Liver (tissue), 9 donors: ENCODE measurements around the gene P2RY13. TPM values are rescaled to one million over a fixed set of nuclear protein-coding genes. Genes with fewer than 3 reads are reported as not detected.

Experiments
- DNase-seq: peaks from one replicate; pipeline ENCODE4 v3.0.0-alpha.2; 2017; ENCODE audit warnings: low spot score
- H3K27ac ChIP-seq, 2 donors: one replicate each; pipeline ENCODE4 v1.7.0; 2013; ENCODE audit warnings: inconsistent platforms in 2 of 2, low read length in 2 of 2, control low read depth in 1 of 2, low read depth in 1 of 2, mild to moderate bottlenecking in 1 of 2
- H3K27me3 ChIP-seq, 4 donors: one replicate each; pipeline versions ENCODE4 v1.6.1 to v1.7.0; 2013; ENCODE audit warnings: low read length in 3 of 4, inconsistent platforms in 1 of 4, mild to moderate bottlenecking in 1 of 4, moderate library complexity in 1 of 4; ENCODE audit not compliant: control insufficient read depth in 4 of 4, insufficient read depth in 4 of 4
- H3K36me3 ChIP-seq, 4 donors: one replicate each; pipeline versions ENCODE4 v1.6.1 to v1.7.0; 2013; ENCODE audit warnings: low read length in 3 of 4, mild to moderate bottlenecking in 3 of 4, low read depth in 1 of 4, moderate library complexity in 1 of 4; ENCODE audit not compliant: control insufficient read depth in 4 of 4, insufficient read depth in 3 of 4
- H3K4me1 ChIP-seq, 4 donors: one replicate each; pipeline versions ENCODE4 v1.6.1 to v1.7.0; 2013; ENCODE audit warnings: low read length in 3 of 4, mild to moderate bottlenecking in 3 of 4, moderate library complexity in 1 of 4; ENCODE audit not compliant: control insufficient read depth in 4 of 4, insufficient read depth in 4 of 4
- H3K4me3 ChIP-seq, 3 donors: one replicate each; pipeline versions ENCODE4 v1.6.1 to v1.7.0; 2013; ENCODE audit warnings: low read length in 3 of 3, control low read depth in 1 of 3, low read depth in 1 of 3, mild to moderate bottlenecking in 1 of 3
- H3K9ac ChIP-seq, 2 donors: one replicate each; pipeline ENCODE4 v1.7.0; 2013; ENCODE audit warnings: low read length in 2 of 2, mild to moderate bottlenecking in 2 of 2, moderate library complexity in 2 of 2, control low read depth in 1 of 2, low read depth in 1 of 2
- H3K9me3 ChIP-seq, 4 donors: one replicate each; pipeline versions ENCODE4 v1.6.1 to v1.7.0; 2013; ENCODE audit warnings: low read length in 3 of 4; ENCODE audit not compliant: control insufficient read depth in 4 of 4
- ATF3 ChIP-seq: IDR thresholded peaks from 2 replicates; pipeline ENCODE4 v1.6.1; 2016; ENCODE audit warnings: antibody characterized with exemption
- CTCF ChIP-seq: fragments of 150-350 bp; IDR thresholded peaks from 2 replicates; pipeline ENCODE4 v1.5.1; 2017; ENCODE audit warnings: improper control_type of control experiment, low read depth, low read length; ENCODE audit not compliant: missing input control
- EGR1 ChIP-seq, 2 donors: IDR thresholded peaks; 2 replicates each; pipeline ENCODE4 v1.6.1; 2016 to 2018; ENCODE audit warnings: antibody characterized with exemption in 2 of 2, low read depth in 2 of 2
- FOXA1 ChIP-seq: IDR thresholded peaks from 2 replicates; pipeline ENCODE4 v1.6.1; 2016; ENCODE audit warnings: antibody characterized with exemption
- FOXA2 ChIP-seq: IDR thresholded peaks from 2 replicates; pipeline ENCODE4 v1.6.1; 2016; ENCODE audit warnings: antibody characterized with exemption
- GABPA ChIP-seq, 2 donors: IDR thresholded peaks in 1 of 2; conservative IDR thresholded peaks in 1 of 2; 2 replicates each; pipeline ENCODE4 v1.6.1; 2016; ENCODE audit warnings: antibody characterized with exemption in 2 of 2, mild to moderate bottlenecking in 1 of 2, moderate library complexity in 1 of 2
- HNF4A ChIP-seq, 2 donors: conservative IDR thresholded peaks; 2 replicates each; pipeline ENCODE4 v1.6.1; 2016; ENCODE audit warnings: antibody characterized with exemption in 2 of 2, mild to moderate bottlenecking in 2 of 2
- HNF4G ChIP-seq: IDR thresholded peaks from 2 replicates; pipeline ENCODE4 v1.6.1; 2016; ENCODE audit warnings: antibody characterized with exemption
- JUND ChIP-seq, 2 donors: IDR thresholded peaks; 2 replicates each; pipeline ENCODE4 v1.6.1; 2016; ENCODE audit warnings: antibody characterized with exemption in 2 of 2
- MAX ChIP-seq: IDR thresholded peaks from 2 replicates; pipeline ENCODE4 v1.6.1; 2016; ENCODE audit warnings: antibody characterized with exemption
- NR2F2 ChIP-seq: IDR thresholded peaks from 2 replicates; pipeline ENCODE4 v1.6.1; 2016; ENCODE audit warnings: antibody characterized with exemption
- RAD21 ChIP-seq, 2 donors: IDR thresholded peaks; 2 replicates each; pipeline ENCODE4 v1.6.1; 2016; ENCODE audit warnings: antibody characterized with exemption in 2 of 2, mild to moderate bottlenecking in 2 of 2
- REST ChIP-seq: IDR thresholded peaks from 2 replicates; pipeline ENCODE4 v1.6.1; 2016; ENCODE audit warnings: antibody characterized with exemption, mild to moderate bottlenecking
- SP1 ChIP-seq: IDR thresholded peaks from 2 replicates; pipeline ENCODE4 v1.6.1; 2018; ENCODE audit warnings: antibody characterized with exemption, mild to moderate bottlenecking
- TAF1 ChIP-seq: conservative IDR thresholded peaks from 2 replicates; pipeline ENCODE4 v1.6.1; 2016; ENCODE audit warnings: antibody characterized with exemption, mild to moderate bottlenecking
- YY1 ChIP-seq: IDR thresholded peaks from 2 replicates; pipeline ENCODE4 v1.6.1; 2016; ENCODE audit warnings: antibody characterized with exemption, mild to moderate bottlenecking
- WGBS: extraction: QIAGEN DNeasy Blood & Tissue Kit; methylation state at CpG from one replicate; pipeline ENCODE4 v1.1.7; 2013; 5-methylcytosine and 5-hydroxymethylcytosine counted together
- polyA plus RNA-seq, 2 donors: library from polyadenylated mRNA; stranded (reverse) in 1 of 2; unstranded in 1 of 2; fragments of 200-250 nt in 1 of 2; fragments of >200 nt in 1 of 2; fragmentation: Nextera tagmentation in 1 of 2; extraction: Ambion mirVana in 1 of 2; gene quantifications; one replicate each; pipeline versions ENCODE4 v1.2.1 to v1.2.3, GENCODE V29; 2013 to 2015
- total RNA-seq, 2 donors: library from RNA; depleted of rRNA; stranded (reverse); fragments of >200 nt; gene quantifications; one replicate each; pipeline ENCODE4 v1.2.3, GENCODE V29; 2014
- donor health status: healthy.
- donor health status: healthy.
- donor health status: healthy.
- donor health status: healthy.
- donor health status: healthy.

The P2RY13 gene
- total and polyA plus RNA-seq, 4 donors, result 1.3 to 6.1 (median 3.2) TPM

GRCh38 chr3:151346292-151346691 is 16.9 kb upstream of the P2RY13 start:
- WGBS, result 75% methylated on average over 3 of the region's 3 CpGs
- no peaks in the 10 kb centered on the region for H3K4me1 ChIP-seq
- H3K27ac ChIP-seq, result peak overlapping the region in 1 of 2 donors; percentile 31
- no peak overlapping the region for H3K9ac ChIP-seq
- no peaks in the 10 kb centered on the region for H3K36me3 ChIP-seq
- no peaks in the 10 kb centered on the region for H3K27me3 ChIP-seq
- TF ChIP-seq GABPA (IDR thresholded peaks at IDR 0.05 in 1 of 2, conservative IDR thresholded peaks at IDR 0.05 in 1 of 2) (no peak), TAF1 (no peak), JUND (IDR thresholded peaks at IDR 0.05) (no peak), HNF4A (conservative IDR thresholded peaks at IDR 0.05) (no peak), REST (no peak), RAD21 (IDR thresholded peaks at IDR 0.05) (no peak), EGR1 (IDR thresholded peaks at IDR 0.05; ENCODE audit: low read depth in 2 of 2) (no peak), YY1 (no peak), SP1 (no peak), FOXA2 (no peak), MAX (no peak), FOXA1 (no peak), HNF4G (no peak), NR2F2 (no peak), CTCF (no peak), ATF3 (no peak)
- DNase-seq, result no peak
- no peaks in the 10 kb centered on the region for H3K9me3 ChIP-seq
- no peak overlapping the region for H3K4me3 ChIP-seq

- H3K27me3 ChIP-seq, result no peaks in the 10 kb centered on the region
- H3K9ac ChIP-seq, result no peak overlapping the region
- no peaks in the 10 kb centered on the region for H3K4me1 ChIP-seq
- DNase-seq, result no peak
- H3K36me3 ChIP-seq, result no peaks in the 10 kb centered on the region
- TF ChIP-seq EGR1 (IDR thresholded peaks at IDR 0.05; ENCODE audit: low read depth in 2 of 2), result no peak
- 74% methylated on average over 2 of the region's 2 CpGs for WGBS
- no peak overlapping the region for H3K4me3 ChIP-seq
- peak overlapping the region in 1 of 2 donors; percentile 31 for H3K27ac ChIP-seq
- no peaks in the 10 kb centered on the region for H3K9me3 ChIP-seq
These were observed 16.5 kb upstream of the P2RY13 start for GRCh38 chr3:151345859-151346258.
